Body of pancreas (tissue), 4 donors: ENCODE data around the gene ARL16. TPM values are rescaled to one million over a fixed set of nuclear protein-coding genes. Genes with fewer than 3 reads are reported as not detected.

Experiments
- ATAC-seq: fragments of 150-250 bp; one replicate; pipeline ENCODE4 v1.9.1; 2016
- DNase-seq, 4 donors: peaks; one replicate each; pipeline ENCODE4 v3.0.0-alpha.2; 2019
- H3K27ac ChIP-seq, 4 donors: fragments of 200-600 bp; sonication (generic); 1 replicate in 3 of 4; 2 replicates in 1 of 4; pipeline versions ENCODE4 v1.5.1 to v1.6.1; 2016 to 2019; ENCODE audit warnings: mild to moderate bottlenecking in 1 of 4, mixed read lengths in 1 of 4, moderate library complexity in 1 of 4
- H3K27me3 ChIP-seq, 2 donors: fragments of 200-600 bp; sonication (generic); one replicate each; pipeline ENCODE4 v1.6.0; 2016; ENCODE audit warnings: mild to moderate bottlenecking in 1 of 2
- H3K36me3 ChIP-seq, 2 donors: fragments of 200-600 bp; sonication (generic); replicated peaks in 1 of 2; 2 replicates each; pipeline ENCODE4 v1.5.1; 2016; ENCODE audit warnings: low read depth in 2 of 2; ENCODE audit not compliant: insufficient read depth in 1 of 2
- H3K4me1 ChIP-seq: fragments of 200-600 bp; sonication (generic); one replicate; pipeline ENCODE4 v1.6.0; 2016
- H3K4me3 ChIP-seq, 2 donors: fragments of 200-600 bp; sonication (generic); 1 replicate in 1 of 2; 2 replicates in 1 of 2; pipeline ENCODE4 v1.5.1; 2016 to 2019
- H3K9me3 ChIP-seq, 3 donors: fragments of 200-600 bp; sonication (generic); 1 replicate in 2 of 3; 2 replicates in 1 of 3; pipeline ENCODE4 v1.5.1; 2016
- POLR2A ChIP-seq, 3 donors: fragments of 450-650 bp; IDR thresholded peaks; one replicate each; pipeline ENCODE4 v1.6.1; 2016; ENCODE audit warnings: antibody characterized with exemption in 3 of 3, mild to moderate bottlenecking in 2 of 3
- WGBS, 2 donors: methylation state at CpG; one replicate each; pipeline ENCODE4 v1.1.5; 2017; 5-methylcytosine and 5-hydroxymethylcytosine counted together
- intact Hi-C: fragments of 100-400 bp; cut with DNase I; formaldehyde crosslinking; loops from one replicate; pipeline ENCODE4 v1.15.1; 2023
- microRNA-seq, 2 donors: library from miRNA; unstranded; fragments of <30 nt; microRNA quantifications; one replicate each; pipeline ENCODE4, GENCODE V29; 2016; ENCODE audit warnings: borderline number of aligned reads in 2 of 2, borderline replicate concordance in 2 of 2
- small RNA-seq: library from RNA; depleted of rRNA; stranded (forward); fragments of <200 nt; gene quantifications from one replicate; pipeline ENCODE3, GENCODE V24; 2016
- total RNA-seq, 2 donors: library from RNA; depleted of rRNA; stranded (reverse); fragments of >200 nt; gene quantifications; one replicate each; pipeline ENCODE4 v1.1.0, GENCODE V29; 2016
- TF ChIP-seq, protein P1 (sequence below), 7 experiments: fragments of 450-650 bp in 4 of 7; fragments of 200-600 bp in 3 of 7; sonication (generic) in 3 of 7; IDR thresholded peaks; one replicate each; pipeline ENCODE4 v1.5.1; 2016 to 2019; ENCODE audit warnings: antibody characterized with exemption in 7 of 7

ARL16 gene
- total RNA-seq, 2 donors from 2014 or later, result 22.8 to 47.1 TPM

- DNase-seq (no peak), ATAC-seq (no peak)
- TF ChIP-seq, protein P1, sequence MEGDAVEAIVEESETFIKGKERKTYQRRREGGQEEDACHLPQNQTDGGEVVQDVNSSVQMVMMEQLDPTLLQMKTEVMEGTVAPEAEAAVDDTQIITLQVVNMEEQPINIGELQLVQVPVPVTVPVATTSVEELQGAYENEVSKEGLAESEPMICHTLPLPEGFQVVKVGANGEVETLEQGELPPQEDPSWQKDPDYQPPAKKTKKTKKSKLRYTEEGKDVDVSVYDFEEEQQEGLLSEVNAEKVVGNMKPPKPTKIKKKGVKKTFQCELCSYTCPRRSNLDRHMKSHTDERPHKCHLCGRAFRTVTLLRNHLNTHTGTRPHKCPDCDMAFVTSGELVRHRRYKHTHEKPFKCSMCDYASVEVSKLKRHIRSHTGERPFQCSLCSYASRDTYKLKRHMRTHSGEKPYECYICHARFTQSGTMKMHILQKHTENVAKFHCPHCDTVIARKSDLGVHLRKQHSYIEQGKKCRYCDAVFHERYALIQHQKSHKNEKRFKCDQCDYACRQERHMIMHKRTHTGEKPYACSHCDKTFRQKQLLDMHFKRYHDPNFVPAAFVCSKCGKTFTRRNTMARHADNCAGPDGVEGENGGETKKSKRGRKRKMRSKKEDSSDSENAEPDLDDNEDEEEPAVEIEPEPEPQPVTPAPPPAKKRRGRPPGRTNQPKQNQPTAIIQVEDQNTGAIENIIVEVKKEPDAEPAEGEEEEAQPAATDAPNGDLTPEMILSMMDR (IDR thresholded peaks at IDR 0.05), result no peak
- no peak for TF ChIP-seq POLR2A (IDR thresholded peaks at IDR 0.05)
- intact Hi-C loops, result no loop called here
- Histone ChIP-seq H3K36me3 (peaks cover 6 to 19% of the 10 kb centered on the region in 2 donors), H3K27ac (no peak overlapping the region), H3K4me1 (peaks cover 23% of the 10 kb centered on the region), H3K4me3 (no peak overlapping the region), H3K9me3 (no peaks in the 10 kb centered on the region), H3K27me3 (no peaks in the 10 kb centered on the region)
- WGBS, 2 donors, result 75 to 93% methylated on average over 7 of the region's 7 CpGs
Measured at GRCh38 chr17:81631482-81631881, 52.1 kb downstream of the ARL16 start.

Small RNA genes lying within 50 kb of the gene (microRNA-seq; reads per million reads assigned to microRNA genes)
- 0 to 0.47 reads per million in 2 donors for gene MIR6786

Small RNA genes lying within 50 kb of the gene (small RNA-seq; reads per million reads assigned to genes)
- not detected for gene MIR6786

Other genes with a start within 250 kb of the ARL16 start
- 1,000 to 10,000 TPM; 1,634 to 1,790 TPM for gene ACTG1, start 171.0 kb downstream of the ARL16 start, total RNA-seq
- 10 to 100 TPM in 1 of 2 donors, 1 to 10 TPM in 1; 7.0 to 13.5 TPM for gene FSCN2, start 155.4 kb downstream of the ARL16 start, total RNA-seq
- gene FAAP100, start 131.4 kb downstream of the ARL16 start, total RNA-seq, result 10 to 100 TPM; 27.8 to 50.4 TPM
- 10 to 100 TPM; 43.8 to 63.0 TPM for gene NPLOC4, start 46.7 kb downstream of the ARL16 start, total RNA-seq
- 1 to 10 TPM; 1.0 to 5.3 TPM for gene TSPAN10, start 46.6 kb downstream of the ARL16 start, total RNA-seq
- not detected for gene PDE6G, start 27.3 kb downstream of the ARL16 start, total RNA-seq
- 10 to 100 TPM; 18.1 to 23.3 TPM for gene OXLD1, start 17.2 kb downstream of the ARL16 start, total RNA-seq
- gene CCDC137, start 17.1 kb downstream of the ARL16 start, total RNA-seq, result 10 to 100 TPM in 1 of 2 donors, 1 to 10 TPM in 1; 6.2 to 21.4 TPM
- gene HGS, start 214 bp upstream of the ARL16 start, total RNA-seq, result 10 to 100 TPM; 60.7 to 66.9 TPM
- 10 to 100 TPM; 17.1 to 45.8 TPM for gene MRPL12, start 19.6 kb upstream of the ARL16 start, total RNA-seq
- 10 to 100 TPM; 15.8 to 18.9 TPM for gene SLC25A10, start 28.5 kb upstream of the ARL16 start, total RNA-seq
- 1 to 10 TPM in 1 of 2 donors, under 1 TPM in 1; 0.52 to 5.3 TPM for gene GCGR, start 120.4 kb upstream of the ARL16 start, total RNA-seq
- gene MCRIP1, start 149.5 kb upstream of the ARL16 start, total RNA-seq, result 10 to 100 TPM; 46.1 to 65.6 TPM
- gene PPP1R27, start 151.3 kb upstream of the ARL16 start, total RNA-seq, result not detected
- 1,000 to 10,000 TPM; 1,462 to 4,394 TPM for gene P4HB, start 176.7 kb upstream of the ARL16 start, total RNA-seq
- gene ARHGDIA, start 187.5 kb upstream of the ARL16 start, total RNA-seq, result 100 to 1,000 TPM; 109 to 141 TPM
- gene ALYREF, start 207.8 kb upstream of the ARL16 start, total RNA-seq, result 10 to 100 TPM; 17.1 to 72.2 TPM
- 100 to 1,000 TPM in 1 of 2 donors, 10 to 100 TPM in 1; 58.1 to 111 TPM for gene ANAPC11, start 207.9 kb upstream of the ARL16 start, total RNA-seq
- gene NPB, start 218.4 kb upstream of the ARL16 start, total RNA-seq, result 1 to 10 TPM in 1 of 2 donors, under 1 TPM in 1; 0.66 to 1.8 TPM
- 10 to 100 TPM; 13.0 to 25.1 TPM for gene PCYT2, start 227.6 kb upstream of the ARL16 start, total RNA-seq
- 10 to 100 TPM; 23.9 to 48.5 TPM for gene SIRT7, start 234.4 kb upstream of the ARL16 start, total RNA-seq
- gene MAFG, start 243.9 kb upstream of the ARL16 start, total RNA-seq, result 10 to 100 TPM in 1 of 2 donors, 1 to 10 TPM in 1; 8.3 to 14.5 TPM